Thymus (tissue), 11 donors: ENCODE measurements around the gene SNAPC1. TPM values are rescaled to one million over a fixed set of nuclear protein-coding genes. Genes with fewer than 3 reads are reported as not detected.
A peak's percentile ranks its signal among the peaks of the same experiment; 100 is the strongest.

ENCODE experiments used
- DNase-seq, 9 donors: peaks; one replicate each; pipeline ENCODE4 v3.0.0-alpha.2; 2013; ENCODE audit warnings: low spot score in 9 of 9, low read depth in 6 of 9, missing footprints in 1 of 9
- H3K27ac ChIP-seq, 2 donors: one replicate each; pipeline ENCODE4 v1.5.1; 2013; ENCODE audit warnings: control low read depth in 1 of 2, low read depth in 1 of 2, low read length in 1 of 2, mild to moderate bottlenecking in 1 of 2, moderate library complexity in 1 of 2
- H3K27me3 ChIP-seq, 2 donors: one replicate each; pipeline ENCODE4 v1.5.1; 2013; ENCODE audit warnings: low read length in 1 of 2; ENCODE audit not compliant: control insufficient read depth in 2 of 2, insufficient read depth in 1 of 2
- H3K36me3 ChIP-seq, 2 donors: one replicate each; pipeline ENCODE4 v1.5.1; 2013; ENCODE audit warnings: low read length in 1 of 2, mild to moderate bottlenecking in 1 of 2, moderate library complexity in 1 of 2; ENCODE audit not compliant: control insufficient read depth in 2 of 2, insufficient read depth in 2 of 2
- H3K4me1 ChIP-seq, 2 donors: one replicate each; pipeline ENCODE4 v1.5.1; 2013; ENCODE audit warnings: low read length in 2 of 2; ENCODE audit not compliant: control insufficient read depth in 2 of 2, insufficient read depth in 2 of 2
- H3K4me3 ChIP-seq, 2 donors: one replicate each; pipeline ENCODE4 v1.5.1; 2013; ENCODE audit warnings: low read length in 2 of 2, control low read depth in 1 of 2, mild to moderate bottlenecking in 1 of 2
- H3K9me3 ChIP-seq, 2 donors: one replicate each; pipeline ENCODE4 v1.5.1; 2013; ENCODE audit warnings: low read length in 1 of 2, mild to moderate bottlenecking in 1 of 2; ENCODE audit not compliant: control insufficient read depth in 2 of 2, insufficient read depth in 1 of 2
- WGBS: extraction: QIAGEN DNeasy Blood & Tissue Kit; methylation state at CpG from one replicate; pipeline ENCODE4 v1.1.7; 2013; 5-methylcytosine and 5-hydroxymethylcytosine counted together
- polyA plus RNA-seq: library from polyadenylated mRNA; stranded (reverse); fragments of 200-250 nt; gene quantifications from one replicate; pipeline ENCODE4 v1.2.3, GENCODE V29; 2013
- total RNA-seq: library from RNA; stranded (reverse); fragments of 120-200 nt; gene quantifications from one replicate; pipeline ENCODE4 v1.2.4, GENCODE V29; 2013
- donor health status: healthy.

The SNAPC1 gene
- total and polyA plus RNA-seq, 2 donors: 9.6 to 11.8 TPM

GRCh38 chr14:61769893-61770292 is 7.7 kb downstream of the SNAPC1 start:
- no peak for DNase-seq
- H3K27me3 ChIP-seq: no peaks in the 10 kb centered on the region
- H3K4me3 ChIP-seq: no peak overlapping the region
- 98% methylated on average over 3 of the region's 3 CpGs for WGBS
- peaks cover 27 to 33% of the 10 kb centered on the region in 2 donors for H3K36me3 ChIP-seq
- no peak overlapping the region for H3K27ac ChIP-seq
- H3K9me3 ChIP-seq: no peaks in the 10 kb centered on the region
- H3K4me1 ChIP-seq: peaks cover 0 to 2% of the 10 kb centered on the region in 2 donors

GRCh38 chr14:61774861-61775260 is 12.6 kb downstream of the SNAPC1 start:
- no peak overlapping the region for H3K27ac ChIP-seq
- 100% methylated on average over 1 of the region's 1 CpG for WGBS
- H3K27me3 ChIP-seq: no peaks in the 10 kb centered on the region
- H3K4me1 ChIP-seq: peaks cover 0 to 4% of the 10 kb centered on the region in 2 donors
- H3K9me3 ChIP-seq: no peaks in the 10 kb centered on the region
- peaks cover 26 to 45% of the 10 kb centered on the region in 2 donors for H3K36me3 ChIP-seq
- no peak overlapping the region for H3K4me3 ChIP-seq
- no peak for DNase-seq

GRCh38 chr14:61780125-61780524 is 17.9 kb downstream of the SNAPC1 start:
- no peak overlapping the region for H3K4me3 ChIP-seq
- H3K9me3 ChIP-seq: no peaks in the 10 kb centered on the region
- peaks cover 0 to 9% of the 10 kb centered on the region in 2 donors for H3K4me1 ChIP-seq
- peak overlapping the region in 1 of 2 donors; percentile 48 for H3K27ac ChIP-seq
- H3K36me3 ChIP-seq: peaks cover 4 to 30% of the 10 kb centered on the region in 2 donors
- no peaks in the 10 kb centered on the region for H3K27me3 ChIP-seq
- peak in 5 of 9 donors; percentile 7 to 64 (median 35) for DNase-seq
- WGBS: 54% methylated on average over 3 of the region's 3 CpGs

GRCh38 chr14:61797309-61797708 is 35.1 kb downstream of the SNAPC1 start:
- no peaks in the 10 kb centered on the region for H3K4me1 ChIP-seq
- no peak for DNase-seq
- H3K27me3 ChIP-seq: no peaks in the 10 kb centered on the region
- over 99% methylated on average over 5 of the region's 5 CpGs for WGBS
- H3K9me3 ChIP-seq: no peaks in the 10 kb centered on the region
- H3K27ac ChIP-seq: no peak overlapping the region
- H3K36me3 ChIP-seq: peaks cover 6 to 8% of the 10 kb centered on the region in 2 donors
- H3K4me3 ChIP-seq: no peak overlapping the region

GRCh38 chr14:61802010-61802568 is 39.9 kb downstream of the SNAPC1 start:
- no peaks in the 10 kb centered on the region for H3K4me1 ChIP-seq
- no peak overlapping the region for H3K4me3 ChIP-seq
- H3K27ac ChIP-seq: no peak overlapping the region
- no peak for DNase-seq
- H3K27me3 ChIP-seq: no peaks in the 10 kb centered on the region
- WGBS: 96% methylated on average over 2 of the region's 2 CpGs
- H3K36me3 ChIP-seq: no peaks in the 10 kb centered on the region
- no peaks in the 10 kb centered on the region for H3K9me3 ChIP-seq

- Histone ChIP-seq H3K9me3 (no peaks in the 10 kb centered on the region), H3K27ac (no peak overlapping the region), H3K4me1 (no peaks in the 10 kb centered on the region), H3K36me3 (no peaks in the 10 kb centered on the region), H3K4me3 (no peak overlapping the region), H3K27me3 (peaks cover 4% of the 10 kb centered on the region in 2 donors)
- DNase-seq: no peak
- 91% methylated on average over 2 of the region's 2 CpGs for WGBS
These were observed 41.5 kb downstream of the SNAPC1 start for GRCh38 chr14:61803755-61804154.

- WGBS: 99% methylated on average over 4 of the region's 4 CpGs
- H3K27me3 ChIP-seq: peaks cover 7 to 11% of the 10 kb centered on the region in 2 donors
- H3K4me1 ChIP-seq: no peaks in the 10 kb centered on the region
- H3K4me3 ChIP-seq: no peak overlapping the region
- H3K36me3 ChIP-seq: no peaks in the 10 kb centered on the region
- H3K9me3 ChIP-seq: no peaks in the 10 kb centered on the region
- no peak for DNase-seq
- H3K27ac ChIP-seq: no peak overlapping the region
These were observed 43.2 kb downstream of the SNAPC1 start for GRCh38 chr14:61805451-61805850.

- no peaks in the 10 kb centered on the region for H3K9me3 ChIP-seq
- DNase-seq: no peak
- H3K27ac ChIP-seq: no peak overlapping the region
- peaks cover 43 to 62% of the 10 kb centered on the region in 2 donors for H3K27me3 ChIP-seq
- H3K4me3 ChIP-seq: no peak overlapping the region
- H3K4me1 ChIP-seq: peaks cover 0 to 3% of the 10 kb centered on the region in 2 donors
- WGBS: 86% methylated on average over 15 of the region's 15 CpGs
- no peaks in the 10 kb centered on the region for H3K36me3 ChIP-seq
These were observed 49.7 kb downstream of the SNAPC1 start for GRCh38 chr14:61811882-61812346.

GRCh38 chr14:61812347-61813095 is 50.3 kb downstream of the SNAPC1 start, which contains the start of gene SYT16:
TSS of gene SYT16 (plus strand) at chr14:61812703.
- 6% methylated on average over 95 of the region's 95 CpGs for WGBS
- H3K36me3 ChIP-seq: no peaks in the 10 kb centered on the region
- DNase-seq: peak in 3 of 9 donors; percentile 2 to 14 (median 2)
- no peak within 1 kb of the TSS for H3K27ac ChIP-seq
- no peaks in the 10 kb centered on the region for H3K9me3 ChIP-seq
- H3K4me3 ChIP-seq: peak within 1 kb of the TSS in 1 of 2 donors; percentile 55
- H3K27me3 ChIP-seq: peaks cover 43 to 62% of the 10 kb centered on the region in 2 donors
- H3K4me1 ChIP-seq: peaks cover 0 to 3% of the 10 kb centered on the region in 2 donors
